Measurements from ENCODE around the gene LTBP1. TPM values are rescaled to one million over a fixed set of nuclear protein-coding genes. Genes with fewer than 3 reads are reported as not detected.

LTBP1 gene
- total RNA-seq, 1 experiment from 2014 or later = 10.3 TPM

DNA sequence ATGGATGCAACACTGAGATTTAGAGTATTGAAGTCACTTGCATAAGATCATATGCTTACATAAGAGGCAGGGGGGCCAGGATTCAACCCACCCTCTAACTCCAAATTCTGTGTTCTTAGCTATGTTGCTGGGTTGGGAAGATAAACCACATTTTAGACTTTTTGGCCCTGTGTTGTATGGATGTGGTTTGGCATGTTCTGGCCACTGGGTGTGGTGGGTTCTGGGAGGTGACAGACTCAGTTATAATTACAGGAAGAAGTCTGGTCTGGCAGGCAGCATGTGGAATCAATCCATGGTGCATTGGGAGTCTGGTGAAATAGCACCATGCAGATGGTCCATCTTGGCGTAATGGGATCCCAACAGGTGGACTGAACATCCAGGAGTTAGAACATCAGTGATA, 138.9 kb downstream of the LTBP1 start:
- H3K27ac ChIP-seq = no peak overlapping the region
- H3K4me2 ChIP-seq = no peak overlapping the region
- no peak overlapping the region for H2AFZ ChIP-seq
- H3K36me3 ChIP-seq (ENCODE audit: low read depth) = no peaks in the 10 kb centered on the region
- H3K4me3 ChIP-seq = no peak overlapping the region
- no peaks in the 10 kb centered on the region for H3K4me1 ChIP-seq (replicated peaks; ENCODE audit: insufficient read depth)
- ChIA-PET CTCF (no interaction called here), POLR2A (ENCODE audit: unreplicated experiment) (no interaction called here)
- H3K9me2 ChIP-seq (ENCODE audit: insufficient read depth) = no peaks in the 10 kb centered on the region
- no peaks in the 10 kb centered on the region for H3K79me2 ChIP-seq (ENCODE audit: low read depth)
- H3K9me3 ChIP-seq (ENCODE audit: insufficient read depth, low read depth) = 0 out of 2 replicates have a peak, but pooled peaks cover 5% of the 10 kb centered on the region
- no peaks in the 10 kb centered on the region; the same call in 1 of the 2 replicates for H3F3A ChIP-seq (ENCODE audit: insufficient read depth, low read depth)
- H3K27me3 ChIP-seq (ENCODE audit: insufficient read depth, low read depth) = no peaks in the 10 kb centered on the region
- no peak for DNase-seq
- no peaks in the 10 kb centered on the region for H4K20me1 ChIP-seq (ENCODE audit: insufficient read depth)
- BruUV-seq (replicated peaks) = no TSS peak
- intact Hi-C loops (cut with micrococcal nuclease; ENCODE audit: unreplicated experiment) = loop anchor here (2.0 kb wide), 1 partner anchor 313 kb away; no protein-coding TSS in a partner anchor
- no peak for TF ChIP-seq EZH2 (IDR thresholded peaks at IDR 0.05; ENCODE audit: low read depth)

DNA sequence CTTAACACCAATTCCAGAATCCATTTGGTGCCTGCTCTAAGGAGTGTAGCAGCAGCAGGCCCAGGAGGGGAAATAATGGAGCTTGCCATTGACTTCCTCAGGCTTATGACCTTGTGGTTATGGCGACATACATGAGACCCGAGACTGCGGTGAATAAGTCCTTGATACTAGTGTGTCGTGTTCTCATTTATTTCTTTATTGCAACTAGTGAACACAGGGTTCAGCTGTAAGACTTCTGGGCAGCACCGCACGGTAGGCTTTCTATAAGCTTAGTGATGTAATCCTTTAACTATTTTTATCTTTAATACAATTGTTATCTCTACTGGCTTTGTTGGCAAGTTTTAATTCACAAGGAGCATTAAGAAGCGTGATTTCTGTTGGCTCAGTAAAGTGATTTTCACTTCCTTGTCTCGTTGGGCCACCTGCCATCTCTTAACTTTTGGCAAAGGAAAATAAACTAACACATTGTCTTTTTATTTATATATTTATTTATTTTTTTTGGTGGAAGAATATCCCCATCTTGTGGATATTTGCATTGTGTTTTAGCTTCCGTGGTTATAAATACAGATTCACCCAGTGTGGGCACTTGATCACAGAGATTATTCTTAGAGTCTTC, 139.8 kb downstream of the LTBP1 start:
- Histone ChIP-seq H3F3A (ENCODE audit: insufficient read depth, low read depth) (no peaks in the 10 kb centered on the region), H3K9me2 (ENCODE audit: insufficient read depth) (no peaks in the 10 kb centered on the region), H3K36me3 (ENCODE audit: low read depth) (no peaks in the 10 kb centered on the region), H3K4me2 (no peak overlapping the region), H3K27me3 (ENCODE audit: insufficient read depth, low read depth) (no peaks in the 10 kb centered on the region), H3K79me2 (ENCODE audit: low read depth) (no peaks in the 10 kb centered on the region), H2AFZ (no peak overlapping the region), H4K20me1 (ENCODE audit: insufficient read depth) (no peaks in the 10 kb centered on the region), H3K4me1 (replicated peaks; ENCODE audit: insufficient read depth) (no peaks in the 10 kb centered on the region), H3K4me3 (no peak overlapping the region), H3K27ac (no peak overlapping the region), H3K9me3 (ENCODE audit: insufficient read depth, low read depth) (0 out of 2 replicates have a peak, but pooled peaks cover 5% of the 10 kb centered on the region)
- DNase-seq = no peak
- no TSS peak for BruUV-seq (replicated peaks)
- POLR2A ChIA-PET (ENCODE audit: unreplicated experiment) = no interaction called here
- no peak for TF ChIP-seq CTCF (conservative IDR thresholded peaks at IDR 0.05)
- TF ChIP-seq EZH2 (IDR thresholded peaks at IDR 0.05; ENCODE audit: low read depth) = no peak
- CTCF ChIA-PET = interaction anchor here (0.7 kb wide), 1 partner anchor 587 kb away, joined by 3 read pairs; no protein-coding TSS in a partner anchor
- intact Hi-C loops (cut with micrococcal nuclease; ENCODE audit: unreplicated experiment) = loop anchor here (2.0 kb wide), 1 partner anchor 314 kb away; no protein-coding TSS in a partner anchor

DNA sequence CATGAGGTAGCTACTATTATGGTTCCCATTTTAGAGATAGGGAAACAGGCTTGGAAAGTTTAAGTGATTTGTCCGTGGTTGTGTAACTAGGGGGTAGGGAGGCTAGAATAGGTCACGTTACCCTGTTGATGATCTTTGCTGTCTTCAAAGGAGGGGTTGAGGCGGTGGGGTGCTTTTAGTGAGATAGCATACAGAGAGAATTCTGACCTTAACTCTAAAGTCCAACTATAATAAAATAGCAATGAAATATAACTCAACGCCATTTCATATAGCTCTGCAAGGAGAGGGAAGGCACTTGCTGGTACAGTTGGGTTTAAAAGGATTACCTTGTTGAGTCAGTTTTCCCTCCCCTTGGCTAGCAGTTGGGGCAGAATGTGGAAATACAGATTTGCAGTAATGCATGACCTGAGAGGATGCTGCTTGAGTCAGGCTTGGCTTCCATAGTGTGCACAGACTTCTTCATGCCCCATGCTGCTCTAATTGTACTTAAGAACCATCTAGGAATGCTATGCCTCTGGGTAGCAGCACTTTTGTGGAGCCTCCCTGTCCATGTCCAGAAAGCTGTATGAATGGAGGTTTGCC, 143.9 kb downstream of the LTBP1 start:
- CTCF ChIA-PET = no interaction called here
- Histone ChIP-seq H3K36me3 (ENCODE audit: low read depth) (no peaks in the 10 kb centered on the region), H3K4me3 (no peak overlapping the region), H3K4me1 (replicated peaks; ENCODE audit: insufficient read depth) (no peaks in the 10 kb centered on the region), H3K9me3 (ENCODE audit: insufficient read depth, low read depth) (0 out of 2 replicates have a peak, but pooled peaks cover 5% of the 10 kb centered on the region), H2AFZ (no peak overlapping the region), H3K27ac (no peak overlapping the region), H4K20me1 (ENCODE audit: insufficient read depth) (no peaks in the 10 kb centered on the region), H3K79me2 (ENCODE audit: low read depth) (no peaks in the 10 kb centered on the region), H3K27me3 (ENCODE audit: insufficient read depth, low read depth) (no peaks in the 10 kb centered on the region), H3F3A (ENCODE audit: insufficient read depth, low read depth) (no peaks in the 10 kb centered on the region), H3K4me2 (no peak overlapping the region), H3K9me2 (ENCODE audit: insufficient read depth) (no peaks in the 10 kb centered on the region)
- intact Hi-C loops (cut with micrococcal nuclease; ENCODE audit: unreplicated experiment) = no loop called here
- POLR2A ChIA-PET (ENCODE audit: unreplicated experiment) = no interaction called here
- DNase-seq = no peak
- BruUV-seq (replicated peaks) = no TSS peak
- no peak for TF ChIP-seq CTCF (conservative IDR thresholded peaks at IDR 0.05)
- TF ChIP-seq EZH2 (IDR thresholded peaks at IDR 0.05; ENCODE audit: low read depth) = no peak
